ENCODE measurements around the gene ROBO1. TPM values are rescaled to one million over a fixed set of nuclear protein-coding genes. Genes with fewer than 3 reads are reported as not detected.

The ROBO1 gene
- total RNA-seq, 2 donors from 2014 or later: 13.6 to 18.7 TPM

GRCh38 chr3:79018265-79018664 lies 749.5 kb downstream of the ROBO1 start:
- peak in 1 of 2 donors; percentile 2 for ATAC-seq
- intact Hi-C loops (cut with DNase I): no loop called here
- DNase-seq: no peak

DNA sequence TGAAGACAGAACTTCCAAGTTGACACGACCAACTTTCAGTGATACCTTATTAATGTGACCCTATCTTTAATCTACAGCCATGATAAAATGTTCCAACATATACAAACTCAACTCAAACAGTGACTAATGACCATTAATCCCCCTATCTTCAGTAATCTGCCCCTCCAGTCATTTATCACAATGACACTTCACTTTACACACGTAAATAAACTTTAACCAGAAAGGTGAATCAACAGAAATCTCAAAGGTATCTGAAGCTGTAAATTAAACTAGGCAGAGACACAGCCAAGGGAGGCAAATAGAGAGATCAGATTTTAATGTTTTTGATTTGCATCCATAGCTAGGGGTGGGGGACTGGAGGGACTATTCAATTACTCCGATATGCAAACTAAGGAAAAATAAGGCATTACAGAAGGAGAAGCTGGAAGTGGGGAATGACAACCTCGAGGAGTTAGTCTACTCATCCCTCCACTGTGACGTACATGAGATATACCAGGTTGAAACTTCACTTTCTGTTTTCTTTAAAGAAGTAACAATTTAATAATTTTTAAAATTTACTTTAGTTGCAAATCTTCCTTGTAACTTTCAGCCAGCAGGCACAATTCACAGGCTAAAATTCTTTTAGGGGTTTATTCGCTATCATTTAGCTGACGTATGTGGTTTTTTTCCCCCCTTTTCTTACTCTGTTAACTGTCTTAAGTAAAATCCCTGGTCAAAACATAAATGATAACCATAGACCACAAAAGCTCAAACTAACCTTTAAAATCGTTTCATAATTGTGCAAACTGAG lies 751.0 kb downstream of the ROBO1 start:
- intact Hi-C loops (cut with DNase I): no loop called here
- ATAC-seq: no peak

GRCh38 chr3:79015854-79016253 lies 751.9 kb downstream of the ROBO1 start:
- DNase-seq (no peak), ATAC-seq (no peak)
- intact Hi-C loops (cut with DNase I): no loop called here

More for the DNA sequence above, 751.0 kb downstream of the ROBO1 start:
- DNase-seq: no peak

DNA sequence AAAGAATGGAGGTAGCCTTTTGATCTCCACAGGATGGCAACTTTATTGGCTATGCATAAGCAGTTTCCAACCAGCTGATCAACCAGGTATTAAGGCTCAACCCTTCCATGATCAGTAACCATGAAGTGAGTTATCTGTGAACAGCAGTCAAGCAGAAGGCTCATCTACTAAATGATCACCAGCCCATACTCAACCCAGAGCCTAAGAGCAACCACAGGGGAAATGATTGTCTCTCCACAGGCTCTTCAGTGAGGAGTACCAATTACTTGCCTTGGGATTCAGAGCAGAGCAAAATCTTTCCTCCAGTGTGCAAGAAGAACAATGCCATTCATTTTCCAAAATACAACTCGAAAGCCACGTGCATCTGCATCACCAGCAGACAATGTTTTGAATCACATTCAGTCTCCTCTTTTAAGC lies 754.8 kb downstream of the ROBO1 start:
- ATAC-seq: no peak
- intact Hi-C loops (cut with DNase I): no loop called here
- DNase-seq: no peak

GRCh38 chr3:79012530-79012913 lies 755.3 kb downstream of the ROBO1 start:
- intact Hi-C loops (cut with DNase I): no loop called here
- ATAC-seq (no peak), DNase-seq (no peak)

GRCh38 chr3:79011821-79012529 lies 755.8 kb downstream of the ROBO1 start:
- intact Hi-C loops (cut with DNase I): no loop called here
- ATAC-seq: no peak
- no peak for DNase-seq

- DNase-seq (no peak), ATAC-seq (no peak)
- intact Hi-C loops (cut with DNase I): no loop called here
Measured at GRCh38 chr3:79009861-79010260, 757.9 kb downstream of the ROBO1 start.

DNA sequence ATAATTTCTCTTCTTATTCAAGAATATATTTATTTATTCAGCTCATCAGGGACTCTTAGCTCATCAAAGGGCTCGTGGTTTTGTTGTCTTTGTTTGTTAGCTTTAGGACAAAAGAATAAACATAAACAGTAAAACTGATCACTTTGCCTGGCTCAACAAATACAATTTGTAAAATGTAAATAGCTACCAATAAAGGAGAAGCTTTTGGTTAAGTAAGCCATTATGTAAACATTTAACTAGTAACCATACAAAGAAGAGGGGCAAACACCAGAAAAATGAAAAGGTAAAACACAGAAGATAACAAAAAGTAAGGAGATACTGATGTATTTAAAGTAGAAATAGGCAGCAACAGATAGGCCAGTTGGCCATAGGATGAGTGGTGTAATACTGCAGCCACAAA lies 761.7 kb downstream of the ROBO1 start:
- DNase-seq (no peak), ATAC-seq (no peak)
- intact Hi-C loops (cut with DNase I): no loop called here

DNA sequence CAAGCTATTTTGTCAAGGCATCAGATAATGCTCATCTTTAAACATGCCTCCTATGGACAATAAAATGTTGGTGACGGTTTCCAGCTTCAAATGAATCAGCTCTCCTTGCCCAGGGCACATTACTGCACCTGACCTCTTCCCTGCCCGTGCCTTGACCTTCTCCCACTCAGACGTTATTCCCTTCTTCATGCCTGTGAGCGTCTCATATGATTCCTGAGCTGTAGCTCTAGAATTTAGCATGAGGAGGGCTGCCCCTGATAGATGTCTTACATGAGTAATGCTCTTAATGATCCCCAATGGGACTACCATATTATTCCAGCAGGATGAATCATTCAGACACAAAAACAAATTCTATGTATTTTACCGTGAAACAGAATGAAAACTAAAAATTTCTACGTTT lies 762.7 kb downstream of the ROBO1 start:
- intact Hi-C loops (cut with DNase I): no loop called here
- ATAC-seq (peak in 1 of 2 donors; percentile 19), DNase-seq (no peak)

GRCh38 chr3:79003994-79004393 lies 763.8 kb downstream of the ROBO1 start:
- intact Hi-C loops (cut with DNase I): no loop called here
- ATAC-seq: no peak
- no peak for DNase-seq

DNA sequence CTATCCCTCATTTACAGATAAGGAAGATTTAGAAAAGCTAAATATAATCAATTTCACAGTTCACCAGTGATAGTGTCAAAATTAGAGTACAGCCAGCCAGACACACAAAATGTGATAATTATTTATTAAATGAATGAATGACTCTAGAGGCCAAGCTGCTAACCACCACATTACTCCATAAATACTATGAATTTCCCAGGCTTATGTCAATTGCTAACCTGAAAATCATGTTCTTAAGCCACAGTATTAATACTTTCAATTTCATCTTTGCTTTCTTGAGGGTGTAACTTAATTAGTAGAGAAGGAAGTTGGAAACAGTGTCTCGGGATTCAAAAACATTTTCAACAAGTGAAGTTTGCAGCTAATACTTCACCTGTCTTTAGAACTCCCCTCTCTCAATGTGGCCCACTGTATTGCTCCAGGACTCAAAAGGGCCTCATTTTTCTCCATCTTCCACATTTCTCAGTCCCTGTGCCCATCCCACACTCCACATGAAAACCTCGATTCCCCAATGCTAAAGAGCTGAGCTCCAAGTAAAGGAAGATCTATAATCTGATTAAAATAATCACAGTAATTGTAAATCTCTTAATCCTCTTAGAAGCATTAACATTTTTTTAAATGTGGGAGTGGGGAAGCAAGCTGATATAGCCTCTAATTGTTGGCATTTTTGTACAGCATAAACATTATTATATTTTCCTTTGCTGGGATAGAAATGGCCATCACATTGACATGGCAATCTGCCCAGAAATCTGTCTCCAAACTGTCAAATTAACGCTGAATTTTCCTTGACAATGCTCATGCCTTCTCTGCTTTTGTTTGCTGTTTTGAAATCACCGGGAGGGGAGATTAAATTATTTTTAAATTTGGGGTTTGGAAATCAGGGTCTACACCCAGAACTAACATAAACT lies 765.1 kb downstream of the ROBO1 start:
- no peak for ATAC-seq
- no peak for DNase-seq
- intact Hi-C loops (cut with DNase I): no loop called here

- no peak for ATAC-seq
- DNase-seq: no peak
- intact Hi-C loops (cut with DNase I): no loop called here
Measured at GRCh38 chr3:79001255-79001654, 766.5 kb downstream of the ROBO1 start.

- ATAC-seq (no peak), DNase-seq (no peak)
- intact Hi-C loops (cut with DNase I): no loop called here
Measured at GRCh38 chr3:78999139-78999538, 768.7 kb downstream of the ROBO1 start.

GRCh38 chr3:78995087-78995486 lies 772.7 kb downstream of the ROBO1 start:
- ATAC-seq (no peak), DNase-seq (no peak)
- intact Hi-C loops (cut with DNase I): no loop called here

DNA sequence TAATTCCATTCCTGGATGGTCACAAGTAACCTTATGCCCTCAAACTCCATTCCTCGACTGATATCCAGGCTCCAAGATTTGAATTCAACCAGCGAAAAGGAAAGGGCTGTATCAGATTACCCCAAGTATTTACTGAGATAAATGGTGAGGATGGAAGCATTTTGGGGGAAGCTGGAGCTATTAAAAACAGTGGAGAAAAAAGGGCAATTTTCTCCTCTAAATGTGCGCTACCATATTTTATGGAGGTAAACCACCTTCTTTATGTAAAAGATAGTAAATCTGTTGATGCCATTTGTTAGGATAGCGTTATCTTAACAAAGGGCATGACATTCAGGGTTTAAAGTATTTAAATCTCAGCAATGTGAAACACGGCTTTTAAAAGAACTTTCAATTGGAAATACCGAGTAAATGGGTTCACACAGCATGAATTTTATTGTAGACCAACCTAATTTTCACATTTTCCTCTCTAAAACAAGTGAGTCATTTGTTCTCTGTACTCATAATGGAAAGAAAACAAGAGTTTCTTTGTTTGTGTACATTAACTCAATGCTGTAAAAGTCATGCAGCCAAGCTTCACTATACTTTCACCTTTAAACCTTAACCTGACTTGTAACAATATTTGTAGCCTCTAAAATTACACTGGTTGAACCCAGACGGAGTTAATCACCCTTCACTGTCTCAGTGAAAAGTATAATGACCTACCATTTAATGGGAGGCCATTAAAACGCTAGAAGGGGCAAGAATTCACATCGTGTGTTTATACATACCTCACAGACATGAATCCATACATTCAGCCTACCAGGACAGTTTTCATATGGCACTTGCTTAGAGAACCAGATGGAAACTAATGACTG lies 773.4 kb downstream of the ROBO1 start:
- ATAC-seq (no peak), DNase-seq (no peak)
- intact Hi-C loops (cut with DNase I): no loop called here

GRCh38 chr3:78993375-78993774 lies 774.4 kb downstream of the ROBO1 start:
- no peak for DNase-seq
- no peak for ATAC-seq
- intact Hi-C loops (cut with DNase I): no loop called here

DNA sequence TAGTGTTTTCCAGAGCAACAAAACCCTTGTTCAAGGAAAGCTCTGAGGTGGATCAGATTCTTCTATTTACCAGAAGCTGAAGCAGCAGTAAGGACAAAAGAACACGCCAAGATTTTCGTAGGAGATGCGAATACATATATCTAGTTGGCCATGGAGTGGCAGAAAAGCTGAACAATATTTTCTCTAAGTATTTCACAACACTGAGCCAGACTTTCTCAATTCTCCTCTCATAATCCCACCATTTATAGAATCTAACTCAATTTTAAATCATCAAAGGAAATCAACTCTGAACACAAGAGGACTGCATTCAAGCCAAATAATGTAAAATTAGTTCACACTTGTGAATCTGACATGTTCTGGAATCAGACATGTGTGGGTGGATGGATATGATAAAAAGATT lies 775.0 kb downstream of the ROBO1 start:
- intact Hi-C loops (cut with DNase I): no loop called here
- DNase-seq (no peak), ATAC-seq (no peak)

DNA sequence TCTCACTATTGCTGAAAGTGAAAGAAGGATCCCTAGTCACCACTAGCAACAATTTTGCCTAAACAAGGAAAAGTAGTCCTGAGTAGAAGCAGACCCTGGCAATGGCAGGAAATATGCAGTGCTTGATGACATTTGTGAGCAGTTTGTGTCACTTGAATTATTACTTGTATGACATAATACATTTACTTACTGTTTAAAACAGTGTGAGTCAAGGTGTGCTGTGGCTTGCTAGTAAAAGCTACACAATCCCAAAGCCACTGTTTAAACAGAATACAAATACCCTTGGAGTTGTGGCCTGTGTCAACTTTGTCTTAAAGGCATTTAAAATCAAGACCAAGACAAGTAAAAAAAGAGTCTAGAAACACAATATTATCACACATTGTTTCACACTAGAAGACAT lies 775.4 kb downstream of the ROBO1 start:
- ATAC-seq (no peak), DNase-seq (no peak)
- intact Hi-C loops (cut with DNase I): no loop called here

- no peak for DNase-seq
- no peak for ATAC-seq
- intact Hi-C loops (cut with DNase I): no loop called here
Measured at GRCh38 chr3:78991656-78992055, 776.1 kb downstream of the ROBO1 start.
